Endothelial cell (in vitro differentiated cells): ENCODE data around the gene RIPOR1. TPM values are rescaled to one million over a fixed set of nuclear protein-coding genes. Genes with fewer than 3 reads are reported as not detected.

ENCODE experiments used
- DNase-seq: peaks from one replicate; pipeline ENCODE4 v3.0.0; 2021; ENCODE audit warnings: low spot score
- H3K27ac Mint-ChIP-seq: one replicate; pipeline ENCODE4 v1.8.0; 2021; ENCODE audit warnings: mixed read lengths, inconsistent platforms; ENCODE audit not compliant: unreplicated experiment
- H3K27me3 Mint-ChIP-seq: one replicate; pipeline ENCODE4 v1.8.0; 2021; ENCODE audit warnings: mild to moderate bottlenecking, moderate library complexity, mixed read lengths, inconsistent platforms; ENCODE audit not compliant: unreplicated experiment
- H3K36me3 Mint-ChIP-seq: one replicate; pipeline ENCODE4 v1.8.0; 2021; ENCODE audit warnings: mild to moderate bottlenecking, low read depth, mixed read lengths, inconsistent platforms; ENCODE audit not compliant: unreplicated experiment
- H3K4me1 Mint-ChIP-seq: one replicate; pipeline ENCODE4 v1.8.0; 2021; ENCODE audit warnings: mild to moderate bottlenecking, mixed read lengths, inconsistent platforms; ENCODE audit not compliant: unreplicated experiment
- H3K4me3 Mint-ChIP-seq: one replicate; pipeline ENCODE4 v1.8.0; 2021; ENCODE audit warnings: mild to moderate bottlenecking, mixed read lengths, inconsistent platforms; ENCODE audit not compliant: unreplicated experiment
- H3K9me3 Mint-ChIP-seq: one replicate; pipeline ENCODE4 v1.8.0; 2021; ENCODE audit warnings: mixed read lengths, inconsistent platforms; ENCODE audit not compliant: unreplicated experiment
- CTCF ChIP-seq: fragments of 200-600 bp; sonication (generic); IDR thresholded peaks from one replicate; pipeline ENCODE4 v1.5.0; 2021; ENCODE audit warnings: antibody characterized with exemption; ENCODE audit not compliant: unreplicated experiment
- total RNA-seq: library from RNA; stranded (reverse); fragmentation: NEBNext Ultra II Directional; extraction: Animal tissue kit (Norgen Biotek cat#: 25700); gene quantifications from one replicate; pipeline ENCODE4 v1.2.1, GENCODE V29; 2021; ENCODE audit not compliant: unreplicated experiment

RIPOR1 gene
- total RNA-seq, 1 donor from 2014 or later = 184 TPM

- no peaks in the 10 kb centered on the region for H3K9me3 Mint-ChIP-seq
- DNase-seq = no peak
- peak overlapping the region; percentile 90 for H3K4me3 Mint-ChIP-seq
- peaks cover 53% of the 10 kb centered on the region for H3K36me3 Mint-ChIP-seq
- TF ChIP-seq CTCF = no peak
- peaks cover 37% of the 10 kb centered on the region for H3K27me3 Mint-ChIP-seq
- H3K4me1 Mint-ChIP-seq = peaks cover 47% of the 10 kb centered on the region
- H3K27ac Mint-ChIP-seq = peak overlapping the region; percentile 48
Observed at GRCh38 chr16:67539691-67540635, 11.3 kb downstream of the RIPOR1 start.

- TF ChIP-seq CTCF = no peak
- Mint-ChIP-seq H3K4me1 (peaks cover 43% of the 10 kb centered on the region), H3K27ac (peak overlapping the region; percentile 48), H3K27me3 (peaks cover 35% of the 10 kb centered on the region), H3K4me3 (peak overlapping the region; percentile 84), H3K36me3 (peaks cover 54% of the 10 kb centered on the region), H3K9me3 (no peaks in the 10 kb centered on the region)
- DNase-seq = no peak
Observed at GRCh38 chr16:67540756-67541155, 12.1 kb downstream of the RIPOR1 start.

GRCh38 chr16:67541391-67542263 is 13.0 kb downstream of the RIPOR1 start:
- TF ChIP-seq CTCF = no peak
- no peak overlapping the region for H3K27ac Mint-ChIP-seq
- no peaks in the 10 kb centered on the region for H3K9me3 Mint-ChIP-seq
- DNase-seq = no peak
- H3K36me3 Mint-ChIP-seq = peaks cover 61% of the 10 kb centered on the region
- H3K4me3 Mint-ChIP-seq = peak overlapping the region; percentile 84
- H3K27me3 Mint-ChIP-seq = peaks cover 32% of the 10 kb centered on the region
- H3K4me1 Mint-ChIP-seq = peaks cover 41% of the 10 kb centered on the region

GRCh38 chr16:67542464-67542863 is 13.8 kb downstream of the RIPOR1 start:
- no peak for TF ChIP-seq CTCF

More at GRCh38 chr16:67542464-67542863, 13.8 kb downstream of the RIPOR1 start:
- Mint-ChIP-seq H3K4me1 (peaks cover 44% of the 10 kb centered on the region), H3K4me3 (peak overlapping the region; percentile 81), H3K9me3 (no peaks in the 10 kb centered on the region), H3K27ac (peak overlapping the region; percentile 57), H3K36me3 (peaks cover 58% of the 10 kb centered on the region), H3K27me3 (peaks cover 34% of the 10 kb centered on the region)
- no peak for DNase-seq
